Stimulated activated CD8-positive, alpha-beta memory T cell treated with anti-CD3 and anti-CD28 coated beads, Interleukin-12 subunit alpha, Interleukin-12 subunit beta, amount 100 ng/mL, for 1 hour (primary cell): ENCODE results near the gene ZSCAN30.

ENCODE experiments used
- DNase-seq: peaks from one replicate; pipeline ENCODE4 v3.0.0-alpha.2; 2020; ENCODE audit warnings: low read depth

Gene ZSCAN30

DNA sequence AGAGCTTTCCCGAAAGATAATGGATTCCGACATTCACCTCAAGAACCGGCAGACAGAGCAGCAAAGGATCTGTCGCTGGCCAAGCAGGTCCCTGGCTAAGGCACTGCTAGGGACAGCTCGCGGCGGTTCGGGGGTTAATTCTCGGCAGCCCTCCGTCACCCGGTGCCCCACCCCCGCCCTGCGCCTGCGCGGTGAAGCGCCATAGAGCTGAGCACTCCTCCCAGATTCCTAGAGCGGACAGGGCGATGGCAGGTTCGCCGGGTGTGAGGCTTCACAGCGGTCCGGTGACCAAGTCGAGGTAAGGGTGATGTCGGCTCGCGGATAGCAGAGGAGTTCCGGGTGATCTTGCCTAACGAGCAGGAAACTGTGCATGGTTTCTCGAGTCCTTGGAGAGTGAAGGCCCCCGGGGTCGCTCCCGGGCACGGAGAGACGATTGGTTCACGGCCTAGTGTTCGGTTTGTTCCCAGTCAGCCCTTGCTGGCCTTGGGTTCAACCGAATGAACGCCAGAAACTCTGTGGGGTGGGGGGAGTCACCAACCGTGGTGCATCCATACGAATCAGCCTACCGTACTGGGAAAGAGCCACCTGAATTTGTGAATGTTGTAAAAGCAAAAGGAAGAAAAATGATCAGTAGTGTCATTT lies at the start of gene ZSCAN30:
Gene ZSCAN30, minus strand, starts transcription at position 136 of the 642 bp plus-strand sequence. CDS start 25,877 bp downstream, outside the sequence.
- peak; percentile 92 for DNase-seq

DNA sequence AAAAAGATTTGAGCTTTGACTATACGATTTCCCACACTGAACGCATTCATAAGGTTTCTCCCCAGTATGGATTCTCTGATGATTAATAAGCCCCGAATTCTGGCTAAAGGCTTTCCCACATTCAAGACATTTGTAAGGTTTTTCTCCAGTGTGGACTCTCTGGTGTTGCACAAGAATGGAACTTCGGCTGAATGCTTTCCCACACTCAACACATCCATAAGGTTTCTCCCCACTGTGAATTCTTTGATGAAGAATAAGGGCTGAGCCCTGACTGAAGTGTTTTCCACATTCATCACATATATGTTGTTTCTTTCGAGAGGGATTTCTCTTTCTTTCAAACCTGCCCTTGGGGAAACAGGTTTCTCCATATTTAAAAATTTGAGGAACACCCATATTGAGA lies 47.3 kb upstream of the ZSCAN30 start:
- no peak for DNase-seq

DNA sequence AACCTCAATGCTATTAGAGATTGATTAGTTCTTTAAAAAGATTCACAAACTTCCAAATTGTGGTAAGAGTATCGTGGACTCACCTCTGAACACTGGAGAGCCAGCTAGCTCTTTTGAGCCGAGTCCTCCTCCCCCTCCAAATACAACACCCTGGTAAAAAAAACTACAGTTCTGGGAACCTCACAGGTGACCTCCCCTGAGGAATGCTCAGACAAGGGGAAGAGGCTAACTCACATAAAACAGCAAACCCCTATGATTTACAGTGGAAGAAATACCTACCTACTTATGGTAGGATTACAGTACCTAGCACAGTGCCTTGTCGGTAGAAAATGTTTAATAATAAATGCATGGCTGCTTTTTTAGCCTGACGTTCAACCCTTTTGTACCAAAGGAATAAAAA lies 45.8 kb upstream of the ZSCAN30 start:
- no peak for DNase-seq

DNA sequence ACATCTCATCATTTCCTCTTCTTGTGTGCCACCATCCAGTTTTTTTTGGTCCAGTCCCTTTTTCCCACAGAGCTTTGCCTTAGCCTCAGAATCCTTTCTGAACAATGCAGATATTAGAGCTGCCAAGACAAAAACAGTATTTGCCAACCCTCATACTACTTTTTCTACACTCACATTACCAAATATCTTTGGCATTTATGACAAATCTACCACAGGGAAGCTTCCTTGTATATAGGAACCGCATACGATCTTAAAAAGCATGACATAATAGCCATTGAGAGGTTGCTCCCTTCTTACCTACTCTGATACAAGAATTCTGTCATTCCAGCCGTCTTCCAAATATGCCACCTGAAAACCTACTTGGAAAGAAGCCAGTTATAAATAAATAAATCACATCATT lies 44.8 kb upstream of the ZSCAN30 start:
- no peak for DNase-seq

DNA sequence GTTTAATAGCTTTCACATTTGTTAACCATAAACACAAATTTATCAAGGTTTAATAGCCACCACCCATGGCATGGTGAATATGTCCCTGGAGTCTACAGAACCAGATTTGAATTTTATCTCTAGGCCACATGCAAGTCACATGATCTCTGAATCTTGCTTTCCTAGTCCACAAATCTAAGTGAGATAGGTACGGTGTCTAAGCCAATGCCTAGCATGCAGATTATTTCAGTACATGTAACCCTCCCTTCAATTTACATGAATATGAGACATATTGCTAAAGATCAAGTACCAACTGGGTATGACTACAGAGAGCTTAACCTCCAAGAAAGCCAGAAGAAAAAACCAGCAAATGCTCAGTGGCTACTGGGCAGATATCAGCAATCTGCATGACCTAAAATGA lies 44.2 kb upstream of the ZSCAN30 start:
- no peak for DNase-seq

DNA sequence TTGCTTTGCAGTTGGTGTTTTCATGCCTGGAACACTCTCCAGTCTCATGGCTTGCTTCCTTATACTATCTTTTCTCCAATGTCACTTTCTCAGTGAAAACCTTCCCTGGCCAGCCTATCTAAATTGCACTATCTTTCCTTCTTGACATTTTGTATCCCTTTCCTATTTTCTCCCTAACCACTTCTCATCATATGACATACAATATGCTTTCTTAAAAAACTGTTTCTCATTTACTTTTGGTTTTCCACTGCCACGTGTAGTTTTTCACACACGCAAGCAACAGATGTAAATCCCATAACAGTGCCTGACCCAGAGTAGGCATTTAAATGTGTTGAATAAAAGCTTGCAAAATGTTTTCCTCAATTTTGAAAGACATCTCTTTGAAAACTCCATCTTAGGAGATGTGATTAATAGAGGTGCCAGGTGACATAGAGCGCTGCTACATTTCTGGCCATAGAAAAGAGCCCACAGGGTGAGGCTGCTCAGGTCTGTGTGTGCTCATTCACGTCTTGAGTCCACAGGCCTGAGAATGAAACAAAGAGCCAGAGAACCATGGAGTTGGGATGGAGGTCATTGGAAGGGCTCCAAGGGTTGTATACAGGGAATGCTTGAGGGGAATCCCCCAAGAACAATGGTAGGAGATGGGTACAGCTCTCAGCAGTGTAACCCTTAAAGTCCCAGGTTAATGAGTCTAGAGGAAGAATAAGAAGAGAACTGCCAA lies 41.5 kb upstream of the ZSCAN30 start:
- no peak for DNase-seq

DNA sequence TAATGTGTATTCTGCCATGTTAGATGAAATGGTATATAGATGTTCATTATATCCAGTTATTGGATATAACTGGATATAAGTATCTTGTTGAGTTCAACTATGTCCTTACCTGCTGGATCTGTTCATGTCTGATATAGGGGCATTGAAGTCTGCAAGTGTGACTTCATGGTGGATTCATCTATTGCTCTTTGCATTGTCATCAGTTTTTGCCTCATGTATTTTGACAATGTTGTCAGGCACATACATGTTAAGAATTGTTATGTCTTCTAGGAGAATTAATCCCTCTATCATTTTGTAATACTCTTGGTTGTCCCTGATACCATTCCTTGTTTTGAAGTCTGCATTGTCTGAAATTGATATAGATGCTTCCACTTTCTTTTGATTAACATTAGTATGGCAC lies 38.8 kb upstream of the ZSCAN30 start:
- no peak for DNase-seq

DNA sequence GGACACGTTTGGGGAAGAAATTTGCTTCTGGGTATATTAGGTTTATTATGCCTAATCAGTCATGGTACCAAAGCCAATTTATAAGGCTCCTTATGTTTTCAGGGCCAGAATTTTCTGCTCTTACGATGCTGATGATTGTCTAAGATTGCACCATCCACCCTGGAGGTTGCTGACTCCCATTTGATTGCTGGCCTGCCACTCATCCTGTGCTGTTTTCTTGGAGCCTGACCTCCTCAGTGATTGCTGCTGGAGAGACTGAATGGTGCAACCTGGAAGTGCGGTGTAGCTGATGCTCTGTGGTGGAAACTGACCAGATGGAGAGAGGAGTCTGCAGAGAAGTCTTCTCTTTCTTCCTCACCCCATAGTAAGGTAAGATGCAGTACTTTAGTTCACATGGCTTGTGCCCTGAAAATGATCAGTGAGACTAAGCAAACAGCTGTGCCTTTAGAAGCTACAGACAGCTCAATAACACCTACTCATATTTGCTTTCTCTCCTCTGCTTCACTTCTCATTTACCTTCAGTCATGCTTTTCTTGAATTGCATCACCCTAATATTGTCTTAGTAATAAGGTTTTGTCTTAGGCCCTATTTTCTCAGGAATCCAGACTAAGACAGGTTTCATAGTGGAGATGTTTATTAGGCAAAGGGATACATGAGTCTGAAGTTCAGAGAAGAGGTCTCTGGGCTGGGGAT lies 36.8 kb upstream of the ZSCAN30 start:
- DNase-seq: no peak

DNA sequence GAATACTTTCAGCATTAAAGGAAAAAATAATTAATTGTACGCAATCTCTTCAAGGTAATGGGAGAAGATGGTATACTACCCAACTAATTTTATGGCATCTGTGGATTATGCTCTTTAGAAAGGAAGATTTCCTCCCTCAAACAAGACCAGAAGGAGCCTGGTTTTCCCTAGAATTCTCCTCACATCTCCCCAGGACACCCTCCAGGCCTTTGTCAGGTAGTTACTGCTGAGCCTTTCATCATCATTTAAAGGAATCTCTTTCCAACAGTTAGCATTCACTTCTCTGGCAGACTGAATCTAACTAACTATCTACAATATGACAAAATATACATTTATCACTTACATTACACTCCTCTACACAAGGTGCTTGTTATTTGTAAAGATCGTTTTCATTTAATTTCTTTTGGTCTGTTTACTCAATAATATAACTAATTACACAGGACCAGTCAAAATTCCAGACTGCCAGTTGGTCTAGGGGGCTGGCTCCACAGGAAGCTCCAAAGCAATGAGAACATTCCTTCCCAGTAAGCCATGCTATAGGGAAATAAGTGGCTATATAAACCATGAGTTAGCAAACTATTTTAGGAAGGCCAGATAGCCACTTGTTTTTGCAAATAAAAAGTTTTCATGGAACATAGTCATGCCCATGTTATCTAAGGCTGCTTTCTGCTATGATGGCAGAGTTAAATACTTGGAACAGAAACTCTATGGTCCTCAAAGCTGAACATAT lies 35.1 kb upstream of the ZSCAN30 start:
- DNase-seq: no peak

DNA sequence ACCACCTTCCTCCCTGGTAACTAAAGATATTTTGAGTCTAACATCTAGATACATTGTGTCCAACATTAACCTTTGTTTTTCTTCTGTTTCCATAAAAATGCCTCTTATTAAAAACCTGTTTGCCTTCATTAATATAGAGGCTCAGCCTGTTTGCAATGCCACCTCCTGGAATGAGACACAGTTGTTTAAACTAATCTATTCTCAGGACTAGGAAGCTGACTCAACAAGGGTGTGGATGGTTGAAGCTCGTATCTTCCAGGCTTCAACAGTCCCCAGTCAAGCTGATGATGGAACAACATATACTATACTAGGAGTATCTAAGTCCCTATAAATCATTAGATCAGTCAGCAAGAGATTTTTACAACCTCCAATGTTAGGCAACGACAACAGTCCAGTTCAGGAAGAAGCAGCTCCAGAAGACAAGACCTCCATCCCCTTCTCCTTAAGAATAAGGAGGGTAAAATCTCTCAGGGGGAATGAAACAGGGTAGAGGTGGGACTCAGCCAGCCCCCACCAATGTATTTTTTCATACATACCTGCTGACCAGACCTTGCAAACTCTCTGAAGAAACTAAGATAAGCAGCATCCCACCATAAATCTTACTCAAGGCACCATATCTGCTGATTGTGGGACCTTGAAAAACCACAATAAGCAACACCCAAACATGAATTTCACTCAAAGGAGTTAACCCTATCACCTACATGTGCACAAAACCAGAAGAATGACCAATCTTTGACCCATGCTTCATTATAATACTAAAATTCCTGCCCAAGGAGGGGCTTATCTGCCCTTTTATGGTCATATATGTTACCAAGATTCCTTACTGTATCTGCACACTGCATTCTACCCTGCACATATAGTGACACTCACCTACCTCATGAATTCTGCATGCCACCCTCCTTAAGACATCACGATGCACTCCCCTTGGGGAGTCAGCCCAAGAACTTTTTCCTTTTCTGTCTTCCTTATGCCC lies 32.7 kb upstream of the ZSCAN30 start:
- no peak for DNase-seq

DNA sequence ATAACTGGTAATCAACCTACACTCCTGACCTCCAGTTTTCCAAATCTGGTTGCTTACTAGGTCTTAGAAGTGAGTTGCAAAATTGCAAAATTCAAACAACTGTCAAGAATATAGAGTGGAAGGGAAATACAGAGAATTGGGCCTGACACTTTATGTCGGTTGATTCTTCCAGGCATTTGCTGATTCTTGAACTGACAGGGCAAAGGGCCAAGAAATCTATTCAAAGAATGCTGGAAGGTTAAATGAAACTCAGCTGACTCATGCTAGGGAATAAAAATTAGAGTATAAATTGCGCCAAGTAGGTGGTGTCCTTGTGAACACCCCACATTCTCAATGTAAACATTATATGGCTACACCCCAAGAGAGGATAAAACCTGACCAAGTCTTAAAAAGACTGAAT lies 21.5 kb upstream of the ZSCAN30 start:
- no peak for DNase-seq

DNA sequence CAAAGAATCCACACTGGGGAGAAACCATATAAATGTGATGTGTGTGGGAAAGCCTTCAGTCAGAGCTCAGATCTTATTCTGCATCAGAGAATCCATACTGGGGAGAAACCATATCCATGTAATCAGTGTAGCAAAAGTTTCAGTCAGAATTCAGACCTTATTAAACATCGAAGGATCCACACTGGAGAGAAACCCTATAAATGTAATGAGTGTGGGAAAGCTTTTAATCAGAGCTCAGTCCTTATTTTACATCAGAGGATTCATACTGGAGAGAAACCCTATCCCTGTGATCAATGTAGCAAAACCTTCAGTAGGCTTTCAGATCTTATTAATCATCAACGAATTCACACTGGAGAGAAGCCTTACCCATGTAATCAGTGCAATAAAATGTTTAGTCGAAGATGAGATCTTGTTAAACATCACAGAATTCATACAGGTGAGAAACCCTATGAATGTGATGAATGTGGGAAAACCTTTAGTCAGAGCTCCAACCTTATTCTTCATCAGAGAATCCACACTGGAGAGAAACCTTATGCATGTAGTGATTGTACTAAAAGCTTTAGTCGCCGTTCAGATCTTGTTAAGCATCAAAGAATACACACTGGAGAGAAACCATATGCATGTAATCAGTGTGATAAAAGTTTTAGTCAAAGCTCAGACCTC lies 16.7 kb upstream of the ZSCAN30 start:
- DNase-seq: no peak

GRCh38 chr18:35303610-35304009 lies 13.6 kb upstream of the ZSCAN30 start:
- DNase-seq: no peak

DNA sequence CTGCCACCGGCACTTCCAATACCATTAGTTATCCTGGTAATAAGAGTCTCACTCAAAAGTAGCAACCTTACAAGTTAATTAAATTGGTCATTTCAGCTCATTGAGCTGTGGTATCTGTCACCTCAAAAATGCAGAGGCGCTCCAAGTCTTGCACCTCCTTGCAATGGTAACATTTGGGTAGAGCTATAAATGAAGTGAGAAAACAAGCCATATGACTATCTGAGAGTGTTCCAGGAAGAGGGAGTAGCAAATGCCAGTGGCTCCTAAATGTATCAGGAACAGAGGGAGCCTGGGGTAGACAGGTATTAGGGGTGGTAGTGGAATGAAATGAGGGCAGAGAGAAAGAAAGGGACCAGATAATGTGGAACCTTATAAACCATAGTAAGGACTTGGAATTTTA lies 6.0 kb upstream of the ZSCAN30 start:
- DNase-seq: no peak

DNA sequence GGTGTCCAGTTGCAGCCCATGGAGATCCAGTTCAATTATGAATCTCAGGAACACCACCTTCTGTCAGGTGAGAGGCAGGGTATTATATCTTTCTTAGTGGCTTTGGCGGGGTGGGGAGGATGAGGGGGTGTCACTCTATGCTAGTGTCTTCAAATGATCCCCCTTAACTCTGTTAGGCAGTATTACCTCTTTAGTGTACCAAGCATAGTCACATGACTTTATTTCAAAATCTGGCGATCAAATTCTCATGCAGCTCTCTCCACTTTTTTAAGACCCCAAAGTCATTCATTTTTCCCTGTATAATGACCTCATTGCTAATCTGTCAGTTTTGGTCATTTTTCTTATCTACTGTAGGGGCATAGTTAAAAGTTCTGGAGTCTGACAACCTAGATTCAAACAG lies 1.1 kb upstream of the ZSCAN30 start:
- no peak for DNase-seq

DNA sequence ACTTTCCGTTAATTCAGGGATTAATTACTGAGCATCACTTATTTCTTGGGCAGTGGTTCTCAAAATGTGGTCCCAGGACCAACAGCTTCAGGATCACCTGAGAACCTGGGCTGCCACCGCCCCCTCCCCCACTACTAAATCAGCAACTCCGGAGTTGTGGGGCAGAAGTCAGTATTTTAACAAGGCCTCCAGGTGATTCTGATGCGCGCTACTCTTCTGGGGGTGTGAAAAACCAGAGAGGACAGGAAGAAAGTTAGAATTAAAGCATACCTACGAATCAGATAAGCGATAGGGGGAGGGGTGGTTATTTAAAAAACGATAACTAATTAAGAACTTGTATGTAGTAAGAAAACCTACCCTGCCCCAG lies 319 bp downstream of the ZSCAN30 start:
- DNase-seq: no peak

DNA sequence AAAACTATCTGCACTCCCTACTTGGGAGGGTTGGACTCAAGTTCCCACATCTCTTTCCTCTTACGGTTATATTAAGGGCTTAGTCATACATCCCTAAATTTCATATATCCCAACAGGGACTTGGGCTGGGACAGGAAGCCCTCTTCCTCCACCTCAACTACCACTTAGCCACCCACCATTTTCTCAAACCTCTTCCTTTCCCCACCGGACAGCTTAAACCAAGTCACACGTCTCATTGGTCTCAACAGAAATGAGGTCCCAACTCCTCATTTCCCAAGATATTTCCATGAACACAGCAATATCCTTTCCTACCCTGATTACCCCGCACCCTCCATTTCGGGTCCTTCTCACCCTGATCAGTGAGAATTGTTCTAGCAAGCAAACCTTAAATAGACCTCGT lies 736 bp downstream of the ZSCAN30 start:
- no peak for DNase-seq

GRCh38 chr18:35284841-35285240 lies 5.2 kb downstream of the ZSCAN30 start:
- DNase-seq: no peak

DNA sequence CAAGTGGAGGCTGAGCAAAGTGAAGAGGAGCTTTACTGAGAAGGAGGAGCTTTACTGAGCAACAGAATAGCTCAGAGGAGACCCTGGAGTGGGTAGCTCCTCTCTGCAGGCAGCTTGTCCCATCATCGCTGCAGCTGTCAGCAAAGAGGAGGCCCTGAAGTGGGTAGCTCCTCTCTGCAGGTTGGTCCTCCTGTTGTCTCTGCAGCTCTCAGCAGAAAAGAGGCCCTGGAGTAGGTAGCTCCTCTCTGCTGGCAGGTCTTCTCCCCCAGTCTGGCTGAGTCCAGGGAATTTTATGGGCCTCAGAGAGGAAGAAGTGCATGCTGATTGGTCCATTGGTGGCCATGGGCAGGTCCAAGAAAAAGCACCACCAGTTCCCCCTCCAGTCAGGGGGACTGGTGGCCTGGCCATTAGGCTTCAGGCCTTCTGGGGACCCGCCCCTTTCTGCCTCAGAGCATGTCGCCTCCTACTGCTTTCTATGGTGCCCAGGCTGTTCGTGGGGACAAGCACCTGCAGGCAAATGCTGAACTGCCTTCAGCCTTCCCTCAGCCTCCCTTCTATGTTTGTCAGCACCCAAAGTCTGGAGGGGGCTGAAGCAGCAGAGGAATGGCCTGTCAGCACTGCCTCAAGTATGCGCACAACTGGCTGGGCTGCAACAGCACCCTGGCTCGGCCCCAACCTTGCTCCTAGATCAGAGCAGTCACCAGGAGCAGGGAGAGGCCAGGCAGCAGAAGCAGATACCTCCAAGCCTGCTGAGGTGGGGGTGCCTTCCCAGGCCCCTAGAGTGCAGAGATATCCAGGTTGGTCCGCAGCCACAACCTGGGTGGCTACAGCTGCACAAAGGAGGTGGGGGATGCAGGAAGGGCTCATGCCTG lies 5.9 kb downstream of the ZSCAN30 start:
- DNase-seq: no peak

DNA sequence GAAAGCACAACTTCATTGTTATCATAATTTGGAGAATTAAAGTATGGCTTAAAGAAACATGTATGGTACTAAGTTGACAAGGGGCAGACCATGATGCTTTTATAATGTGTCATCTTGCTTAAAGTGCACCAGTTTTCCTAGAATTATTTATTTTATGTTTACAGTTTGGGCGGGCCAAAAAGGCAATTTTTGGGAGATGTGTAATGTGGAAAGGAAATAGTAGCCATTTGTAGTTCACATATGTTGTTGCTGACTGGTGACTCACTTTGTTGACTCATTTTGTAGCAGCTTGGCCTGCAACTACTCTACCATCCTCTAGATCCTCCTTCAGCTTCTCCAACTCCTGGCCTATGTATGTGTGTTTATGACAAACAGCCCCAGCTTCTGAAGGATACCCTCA lies 7.7 kb downstream of the ZSCAN30 start:
- no peak for DNase-seq
